EL (cell line): ENCODE data around the gene NAPSA.

ENCODE experiments used
- DNase-seq: peaks from one replicate; pipeline ENCODE4 v3.0.0-alpha.2; 2016

Gene NAPSA

GRCh38 chr19:50383852-50384684 is 18.6 kb upstream of the NAPSA start, which contains the start of gene POLD1:
TSS of gene POLD1 (plus strand) at chr19:50384347. CDS start at chr19:50398852, 14,505 bp downstream.
- DNase-seq, result peak; percentile 97

GRCh38 chr19:50383001-50383851 is 17.8 kb upstream of the NAPSA start:
- no peak for DNase-seq

GRCh38 chr19:50381881-50382729 is 16.7 kb upstream of the NAPSA start:
- no peak for DNase-seq

- no peak for DNase-seq
These were observed 15.3 kb upstream of the NAPSA start for GRCh38 chr19:50380751-50381151.

- DNase-seq, result no peak
These were observed 14.7 kb upstream of the NAPSA start for GRCh38 chr19:50380137-50380536.

GRCh38 chr19:50379602-50380001 is 14.2 kb upstream of the NAPSA start:
- DNase-seq, result no peak

- DNase-seq, result no peak
These were observed 13.4 kb upstream of the NAPSA start for GRCh38 chr19:50378863-50379236.

- DNase-seq, result no peak
These were observed 12.9 kb upstream of the NAPSA start for GRCh38 chr19:50378169-50378862.

GRCh38 chr19:50377517-50377916 is 12.1 kb upstream of the NAPSA start:
- DNase-seq, result no peak

GRCh38 chr19:50377051-50377461 is 11.6 kb upstream of the NAPSA start:
- no peak for DNase-seq

GRCh38 chr19:50376166-50377050 is 11.0 kb upstream of the NAPSA start, which contains the start of gene NR1H2:
TSS of gene NR1H2 (plus strand) at chr19:50376457. CDS start at chr19:50377606, 1,149 bp downstream.
- DNase-seq, result peak; percentile 97

- no peak for DNase-seq
These were observed 6.6 kb upstream of the NAPSA start for GRCh38 chr19:50371914-50372475.

GRCh38 chr19:50368649-50369570 is 3.5 kb upstream of the NAPSA start:
- peak; percentile 87 for DNase-seq

- no peak for DNase-seq
These were observed 2.6 kb downstream of the NAPSA start for GRCh38 chr19:50362656-50363424.

- DNase-seq, result no peak
These were observed 3.4 kb downstream of the NAPSA start for GRCh38 chr19:50362030-50362412.

GRCh38 chr19:50361290-50362029 is 4.0 kb downstream of the NAPSA start:
- DNase-seq, result no peak

- no peak for DNase-seq
These were observed 6.1 kb downstream of the NAPSA start for GRCh38 chr19:50359328-50359818.
